ENCODE data around the gene SOWAHC. TPM values are rescaled to one million over a fixed set of nuclear protein-coding genes. Genes with fewer than 3 reads are reported as not detected.

Gene SOWAHC
- total RNA-seq, 1 donor from 2014 or later: not detected

DNA sequence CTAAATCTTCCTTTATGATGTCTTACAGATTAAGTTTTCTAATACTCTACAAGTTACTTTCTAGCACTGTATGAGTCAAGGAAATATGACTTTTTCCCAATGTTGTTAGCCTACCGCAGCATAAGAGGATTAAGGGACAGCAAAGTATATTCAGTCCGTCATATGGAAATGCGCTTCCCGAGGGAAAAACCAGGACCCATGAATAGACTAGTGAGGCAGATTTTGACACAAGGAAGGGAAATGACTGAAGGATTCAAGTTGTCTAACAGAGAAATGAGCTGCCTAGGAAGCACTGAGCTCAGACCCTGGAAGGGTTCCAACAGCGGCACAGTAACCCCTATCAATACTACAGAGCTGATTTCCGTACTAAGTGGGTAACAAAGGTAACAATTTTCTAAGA is 12.4 kb upstream of the SOWAHC start:
- intact Hi-C loops (cut with micrococcal nuclease): no loop called here
- Mint-ChIP-seq H3K27me3 (peaks cover 8% of the 10 kb centered on the region), H3K36me3 (ENCODE audit: low read depth) (no peaks in the 10 kb centered on the region), H3K4me1 (no peaks in the 10 kb centered on the region), H3K4me3 (no peak overlapping the region), H3K27ac (no peak overlapping the region), H3K9me3 (no peaks in the 10 kb centered on the region)
- ATAC-seq (ENCODE audit: low read depth) (no peak), DNase-seq (no peak)
- POLR2A ChIA-PET: no interaction called here
- TF ChIP-seq CTCF (IDR thresholded peaks at IDR 0.05): no peak
- CTCF ChIA-PET: no interaction called here

DNA sequence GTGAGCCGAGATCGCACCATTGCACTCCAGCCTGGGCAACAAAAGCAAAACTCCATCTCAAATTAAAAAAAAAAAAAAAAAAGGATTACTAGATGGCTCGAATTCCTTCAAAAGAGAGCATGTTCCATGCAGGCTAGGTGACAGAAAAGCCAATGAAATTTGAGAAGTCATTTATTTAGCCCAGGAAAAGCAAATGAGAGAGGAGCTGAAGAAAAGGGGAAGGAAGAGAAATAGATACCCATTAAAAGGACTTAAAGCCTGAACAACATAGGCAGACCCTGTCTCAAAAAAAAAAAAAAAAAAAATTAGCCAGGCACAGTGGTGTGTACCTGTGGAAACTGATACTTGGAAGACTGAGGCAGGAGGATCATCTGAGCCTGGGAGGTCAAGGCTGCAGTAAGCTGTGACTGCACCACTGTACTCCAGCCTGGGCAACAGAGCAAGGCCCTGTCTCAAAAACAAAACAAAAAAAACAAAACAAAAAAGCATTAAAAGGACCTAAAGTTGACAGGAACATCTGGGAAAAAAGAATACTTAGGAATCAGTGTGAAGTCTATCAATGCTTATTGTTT is 11.5 kb upstream of the SOWAHC start:
- ChIA-PET CTCF (no interaction called here), POLR2A (interaction anchor here (0.6 kb wide), 1 partner anchor 11 kb away, joined by 3 read pairs; the partner anchor contains the start of gene SOWAHC)
- Mint-ChIP-seq H3K9me3 (no peaks in the 10 kb centered on the region), H3K4me3 (no peak overlapping the region), H3K27me3 (peaks cover 11% of the 10 kb centered on the region), H3K27ac (no peak overlapping the region), H3K36me3 (ENCODE audit: low read depth) (no peaks in the 10 kb centered on the region), H3K4me1 (no peaks in the 10 kb centered on the region)
- ATAC-seq (ENCODE audit: low read depth): no peak
- no peak for TF ChIP-seq CTCF (IDR thresholded peaks at IDR 0.05)
- DNase-seq: no peak
- intact Hi-C loops (cut with micrococcal nuclease): no loop called here

DNA sequence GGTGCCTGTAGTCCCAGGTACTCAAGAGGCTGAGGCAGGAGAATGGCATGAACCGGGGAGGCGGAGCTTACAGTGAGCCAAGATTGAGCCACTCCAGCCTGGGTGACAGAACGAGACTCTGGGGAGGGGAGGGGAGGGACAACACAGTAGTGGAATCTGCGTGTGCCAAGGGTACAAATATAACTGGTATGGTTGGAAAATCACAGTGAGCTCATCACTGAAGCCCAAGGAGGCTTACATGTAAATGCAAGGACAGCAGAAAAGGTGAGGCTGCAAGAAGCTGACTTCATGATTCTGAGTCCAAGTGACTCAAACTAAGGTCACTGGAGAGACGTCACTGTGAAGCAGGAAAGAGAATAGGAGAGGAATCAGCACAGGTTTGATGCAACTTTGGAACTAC is 9.6 kb upstream of the SOWAHC start:
- ATAC-seq (ENCODE audit: low read depth): no peak
- ChIA-PET CTCF (no interaction called here), POLR2A (no interaction called here)
- DNase-seq: no peak
- peaks cover 3% of the 10 kb centered on the region for H3K9me3 Mint-ChIP-seq
- H3K36me3 Mint-ChIP-seq (ENCODE audit: low read depth): no peaks in the 10 kb centered on the region
- H3K27ac Mint-ChIP-seq: no peak overlapping the region
- intact Hi-C loops (cut with micrococcal nuclease): no loop called here
- TF ChIP-seq CTCF (IDR thresholded peaks at IDR 0.05): no peak
- H3K4me3 Mint-ChIP-seq: no peak overlapping the region
- H3K27me3 Mint-ChIP-seq: peaks cover 21% of the 10 kb centered on the region
- H3K4me1 Mint-ChIP-seq: no peaks in the 10 kb centered on the region

- no peak overlapping the region for H3K4me3 Mint-ChIP-seq
- peaks cover under 1% of the 10 kb centered on the region for H3K4me1 Mint-ChIP-seq
- POLR2A ChIA-PET: no interaction called here
- intact Hi-C loops (cut with micrococcal nuclease): no loop called here
- peaks cover 37% of the 10 kb centered on the region for H3K27me3 Mint-ChIP-seq
- H3K36me3 Mint-ChIP-seq (ENCODE audit: low read depth): no peaks in the 10 kb centered on the region
- peaks cover 6% of the 10 kb centered on the region for H3K9me3 Mint-ChIP-seq
- ATAC-seq (ENCODE audit: low read depth): no peak
- no peak for DNase-seq
- TF ChIP-seq CTCF (IDR thresholded peaks at IDR 0.05): no peak
- H3K27ac Mint-ChIP-seq: no peak overlapping the region
- CTCF ChIA-PET: no interaction called here
These were observed 6.4 kb upstream of the SOWAHC start for GRCh38 chr2:109607766-109608165.

- ATAC-seq (ENCODE audit: low read depth): no peak
- H3K9me3 Mint-ChIP-seq: peaks cover 8% of the 10 kb centered on the region
- POLR2A ChIA-PET: no interaction called here
- CTCF ChIA-PET: no interaction called here
- H3K27ac Mint-ChIP-seq: no peak overlapping the region
- TF ChIP-seq CTCF (IDR thresholded peaks at IDR 0.05): no peak
- H3K4me3 Mint-ChIP-seq: no peak overlapping the region
- H3K36me3 Mint-ChIP-seq (ENCODE audit: low read depth): peaks cover 3% of the 10 kb centered on the region
- H3K4me1 Mint-ChIP-seq: peaks cover 8% of the 10 kb centered on the region
- intact Hi-C loops (cut with micrococcal nuclease): loop anchor here (5.0 kb wide), 1 partner anchor 1162 kb away; the partner anchor contains the start of gene GCC2
- DNase-seq: no peak
- peaks cover 45% of the 10 kb centered on the region for H3K27me3 Mint-ChIP-seq
These were observed 4.7 kb upstream of the SOWAHC start for GRCh38 chr2:109609352-109610024.
